Measurements from ENCODE around the gene CRYGB.

GRCh38 chr2:208186465-208186864, 40.5 kb upstream of the CRYGB start:
- TF ChIP-seq CTCF (tag by site-specific recombination; IDR thresholded peaks at IDR 0.05) (no peak), ZNF549 (tag by site-specific recombination; IDR thresholded peaks at IDR 0.05) (no peak), ZNF239 (tag by site-specific recombination; IDR thresholded peaks at IDR 0.05) (no peak), ZNF777 (tag by site-specific recombination; IDR thresholded peaks at IDR 0.05; ENCODE audit: borderline replicate concordance) (no peak), REST (tag by site-specific recombination; IDR thresholded peaks at IDR 0.05) (no peak), PRDM1 (tag by site-specific recombination; IDR thresholded peaks at IDR 0.05) (no peak), YY1 (tag by site-specific recombination; IDR thresholded peaks at IDR 0.05) (no peak), ZNF843 (tag by site-specific recombination; IDR thresholded peaks at IDR 0.05) (no peak)

Measured in HEK293 (cell line).